H9 (cell line): Measurements from ENCODE around the gene DES. TPM values are rescaled to one million over a fixed set of nuclear protein-coding genes. Genes with fewer than 3 reads are reported as not detected.
A peak's percentile ranks its signal among the peaks of the same experiment; 100 is the strongest.

ENCODE experiments used
- DNase-seq: peaks from one replicate; pipeline ENCODE4 v3.0.0-alpha.2; 2017
- H2AFZ ChIP-seq: one replicate; pipeline ENCODE4 v1.6.1; 2013; ENCODE audit warnings: mild to moderate bottlenecking, low read length, control low read depth, moderate library complexity
- H2AK5ac ChIP-seq: 2 replicates; pipeline ENCODE4 v1.6.1; 2013; ENCODE audit warnings: low read length, control low read depth, mixed read lengths; ENCODE audit not compliant: insufficient read length
- H2BK120ac ChIP-seq: one replicate; pipeline ENCODE4 v1.6.1; 2013; ENCODE audit warnings: low read depth, mild to moderate bottlenecking, low read length, control low read depth, inconsistent platforms; ENCODE audit not compliant: poor library complexity, severe bottlenecking
- H2BK12ac ChIP-seq: 2 replicates; pipeline ENCODE4 v1.6.1; 2013; ENCODE audit warnings: low read length, control low read depth, mixed read lengths, low read depth; ENCODE audit not compliant: insufficient read length
- H2BK15ac ChIP-seq: 2 replicates; pipeline ENCODE4 v1.6.1; 2013; ENCODE audit warnings: low read depth, low read length, control low read depth
- H2BK20ac ChIP-seq: one replicate; pipeline ENCODE4 v1.6.1; 2013; ENCODE audit warnings: low read depth, mild to moderate bottlenecking, low read length, control low read depth, inconsistent platforms; ENCODE audit not compliant: poor library complexity, severe bottlenecking
- H2BK5ac ChIP-seq: 2 replicates; pipeline ENCODE4 v1.6.1; 2013; ENCODE audit warnings: low read length, control low read depth, mixed read lengths; ENCODE audit not compliant: insufficient read length
- H3K14ac ChIP-seq: 2 replicates; pipeline ENCODE4 v1.6.1; 2013; ENCODE audit warnings: low read length, control low read depth; ENCODE audit not compliant: insufficient read depth
- H3K18ac ChIP-seq: 2 replicates; pipeline ENCODE4 v1.6.1; 2013; ENCODE audit warnings: low read depth, mild to moderate bottlenecking, mixed read lengths, low read length, control low read depth; ENCODE audit not compliant: insufficient read length
- H3K23ac ChIP-seq: 2 replicates; pipeline ENCODE4 v1.6.1; 2013; ENCODE audit warnings: low read length, control low read depth, mixed read lengths, low read depth; ENCODE audit not compliant: insufficient read length
- H3K23me2 ChIP-seq: 2 replicates; pipeline ENCODE4 v1.6.1; 2013; ENCODE audit warnings: low read depth, mild to moderate bottlenecking, mixed read lengths, low read length, control low read depth; ENCODE audit not compliant: insufficient read length, poor library complexity, severe bottlenecking
- H3K27ac ChIP-seq: 2 replicates; pipeline ENCODE4 v1.5.1; 2013; ENCODE audit warnings: low read length, control low read depth, mixed read lengths, low read depth; ENCODE audit not compliant: insufficient read length
- H3K27me3 ChIP-seq: 2 replicates; pipeline ENCODE4 v1.6.1; 2013; ENCODE audit warnings: low read length, control low read depth, inconsistent platforms; ENCODE audit not compliant: insufficient read depth
- H3K4ac ChIP-seq: 2 replicates; pipeline ENCODE4 v1.6.1; 2013; ENCODE audit warnings: low read depth, mild to moderate bottlenecking, control low read depth, inconsistent platforms, low read length, moderate library complexity
- H3K4me1 ChIP-seq: 2 replicates; pipeline ENCODE4 v1.6.1; 2013; ENCODE audit warnings: low read length, control low read depth, inconsistent platforms; ENCODE audit not compliant: insufficient read depth
- H3K4me2 ChIP-seq: 2 replicates; pipeline ENCODE4 v1.6.1; 2013; ENCODE audit warnings: low read length, control low read depth, mixed read lengths; ENCODE audit not compliant: insufficient read length, insufficient read depth
- H3K56ac ChIP-seq: 2 replicates; pipeline ENCODE4 v1.6.1; 2013; ENCODE audit warnings: low read depth, mild to moderate bottlenecking, mixed read lengths, low read length, control low read depth; ENCODE audit not compliant: insufficient read length
- H3K79me1 ChIP-seq: 2 replicates; pipeline ENCODE4 v1.6.1; 2013; ENCODE audit warnings: low read depth, mild to moderate bottlenecking, moderate library complexity, low read length, control low read depth, inconsistent platforms; ENCODE audit not compliant: insufficient read depth, poor library complexity, severe bottlenecking
- H3K79me2 ChIP-seq: 2 replicates; pipeline ENCODE4 v1.6.1; 2013; ENCODE audit warnings: low read length, control low read depth, inconsistent platforms; ENCODE audit not compliant: insufficient read depth
- H3K9ac ChIP-seq: 2 replicates; pipeline ENCODE4 v1.6.1; 2013; ENCODE audit warnings: low read length, control low read depth, mixed read lengths; ENCODE audit not compliant: insufficient read length; ENCODE audit errors: extremely low read depth
- H3K9me3 ChIP-seq: one replicate; pipeline ENCODE4 v1.6.1; 2013; ENCODE audit warnings: low read depth, low read length, inconsistent platforms; ENCODE audit not compliant: control insufficient read depth
- H3T11ph ChIP-seq: one replicate; pipeline ENCODE4 v1.6.1; 2013; ENCODE audit warnings: mild to moderate bottlenecking, low read length, control low read depth, inconsistent platforms
- H4K20me1 ChIP-seq: one replicate; pipeline ENCODE4 v1.6.1; 2013; ENCODE audit not compliant: control insufficient read depth, insufficient read length, insufficient read depth
- H4K5ac ChIP-seq: 2 replicates; pipeline ENCODE4 v1.6.1; 2013; ENCODE audit warnings: low read depth, mild to moderate bottlenecking, mixed read lengths, low read length, control low read depth; ENCODE audit not compliant: insufficient read length
- H4K8ac ChIP-seq: replicated peaks from 2 replicates; pipeline ENCODE4 v1.6.1; 2013; ENCODE audit warnings: low read length, control low read depth, mixed read lengths, low read depth; ENCODE audit not compliant: insufficient read length
- H4K91ac ChIP-seq: 2 replicates; pipeline ENCODE4 v1.6.1; 2013; ENCODE audit warnings: low read depth, mild to moderate bottlenecking, moderate library complexity, mixed read lengths, low read length, control low read depth; ENCODE audit not compliant: insufficient read length
- H3K27ac Mint-ChIP-seq, 3 experiments: 2 replicates in 2 of 3; 3 replicates in 1 of 3; pipeline ENCODE4 v1.8.0; 2020 to 2021; ENCODE audit warnings: mixed read lengths in 3 of 3, mild to moderate bottlenecking in 1 of 3, moderate library complexity in 1 of 3
- H3K27me3 Mint-ChIP-seq: 2 replicates; pipeline ENCODE4 v1.8.0; 2021; ENCODE audit warnings: low read depth, mild to moderate bottlenecking, moderate library complexity, mixed read lengths
- H3K36me3 Mint-ChIP-seq, 3 experiments: 2 replicates in 2 of 3; 3 replicates in 1 of 3; pipeline ENCODE4 v1.8.0; 2020 to 2021; ENCODE audit warnings: low read depth in 3 of 3, mixed read lengths in 3 of 3; ENCODE audit not compliant: insufficient read depth in 1 of 3
- H3K4me1 Mint-ChIP-seq, 2 experiments: 2 replicates each; pipeline ENCODE4 v1.8.0; 2020; ENCODE audit warnings: mixed read lengths in 2 of 2
- H3K4me3 Mint-ChIP-seq, 2 experiments: 2 replicates in 1 of 2; 3 replicates in 1 of 2; pipeline ENCODE4 v1.8.0; 2020 to 2021; ENCODE audit warnings: mild to moderate bottlenecking in 2 of 2, mixed read lengths in 2 of 2, moderate library complexity in 1 of 2
- H3K9me3 Mint-ChIP-seq, 2 experiments: 2 replicates in 1 of 2; 3 replicates in 1 of 2; pipeline ENCODE4 v1.8.0; 2020; ENCODE audit warnings: mild to moderate bottlenecking in 2 of 2, mixed read lengths in 2 of 2, moderate library complexity in 1 of 2
- CTCF ChIP-seq: fragments of 200-600 bp; sonication (generic); conservative IDR thresholded peaks from 3 replicates; pipeline ENCODE4 v1.8.0; 2021; ENCODE audit warnings: antibody characterized with exemption, mild to moderate bottlenecking
- WGBS: extraction: QIAGEN DNeasy Blood & Tissue Kit; methylation state at CpG from one replicate; pipeline ENCODE4 v1.1.7; 2013; ENCODE audit warnings: missing lambda C conversion rate, low lambda C conversion rate, mixed read lengths; ENCODE audit not compliant: insufficient read length; ENCODE audit errors: extremely low coverage; 5-methylcytosine and 5-hydroxymethylcytosine counted together
- total RNA-seq: library from RNA; stranded (reverse); gene quantifications from 2 replicates; pipeline ENCODE4 v1.2.1, GENCODE V29; 2021

DES gene
- total RNA-seq, 1 experiment from 2014 or later = 4.6 TPM

- H3K4ac ChIP-seq = no peak overlapping the region
- no peaks in the 10 kb centered on the region for H3K4me1 ChIP-seq
- H4K8ac ChIP-seq = no peak overlapping the region
- H3K23me2 ChIP-seq = peaks cover 7% of the 10 kb centered on the region
- no peaks in the 10 kb centered on the region for H4K20me1 ChIP-seq
- no peak overlapping the region for H3K56ac ChIP-seq
- no peak overlapping the region; the same call in 1 of the 2 replicates for H3K14ac ChIP-seq
- H2BK12ac ChIP-seq = no peak overlapping the region
- H2BK5ac ChIP-seq = no peak overlapping the region
- H3K18ac ChIP-seq = no peak overlapping the region
- H3K9me3 ChIP-seq = no peaks in the 10 kb centered on the region
- H3K27ac ChIP-seq = no peak overlapping the region
- no peaks in the 10 kb centered on the region for H3K79me1 ChIP-seq
- DNase-seq = no peak
- H3K79me2 ChIP-seq = no peaks in the 10 kb centered on the region
- TF ChIP-seq CTCF = no peak
- H3K27me3 ChIP-seq = no peaks in the 10 kb centered on the region
- no peak overlapping the region for H2AK5ac ChIP-seq
- H3K36me3 Mint-ChIP-seq = peaks cover 29 to 50% (median 46%) of the 10 kb centered on the region in 3 experiments; a peak in 6 of 7 replicates
- H3K9me3 Mint-ChIP-seq = no peaks in the 10 kb centered on the region
- H4K5ac ChIP-seq = no peak overlapping the region
- H2AFZ ChIP-seq = no peak overlapping the region
- H3K4me2 ChIP-seq = peak overlapping the region; percentile 71
- WGBS = no CpG with 5 or more reads among the region's 19 CpGs
- no peak overlapping the region for H2BK120ac ChIP-seq
- H3K27me3 Mint-ChIP-seq = no peaks in the 10 kb centered on the region
- no peak overlapping the region for H3K27ac Mint-ChIP-seq
- H2BK15ac ChIP-seq = no peak overlapping the region
- H2BK20ac ChIP-seq = no peak overlapping the region
- no peak overlapping the region for H4K91ac ChIP-seq
- H3K23ac ChIP-seq = no peak overlapping the region
- no peak overlapping the region for H3K9ac ChIP-seq
- H3K4me3 Mint-ChIP-seq = peak overlapping the region in 1 of 2 experiments; percentile 96; a peak in 2 of 5 replicates
- H3K4me1 Mint-ChIP-seq = peaks cover 12 to 19% of the 10 kb centered on the region in 2 experiments
- no peak overlapping the region for H3T11ph ChIP-seq
Observed at GRCh38 chr2:219385958-219386520, 32.1 kb upstream of the DES start.
